NCI-H1092 treated with DMSO at 0.1 percent for 48 hours (cell line): Measurements from ENCODE around the gene LCMT2.

ENCODE experiments used
- DNase-seq: peaks from one replicate; lab custom pipeline; 2025; lab: John Stamatoyannopoulos, UW

LCMT2 gene

GRCh38 chr15:43329960-43330779, at the start of gene LCMT2:
Gene LCMT2 (minus strand): TSS chr15:43330573. CDS start chr15:43330489, 84 bp downstream.
- DNase-seq, result peak; percentile 89

- no peak for DNase-seq
Measured at GRCh38 chr15:43378601-43379000, 48.2 kb upstream of the LCMT2 start.

- DNase-seq, result peak; percentile 0
Measured at GRCh38 chr15:43376017-43376705, 45.8 kb upstream of the LCMT2 start.

- peak; percentile 58 for DNase-seq
Measured at GRCh38 chr15:43370975-43371974, 40.9 kb upstream of the LCMT2 start, which contains the start of the genes TUBGCP4 and ZSCAN29. Gene TUBGCP4 (plus strand): TSS chr15:43371101. CDS start chr15:43371355, 254 bp downstream. Gene ZSCAN29 (minus strand): TSS chr15:43371043. CDS start chr15:43369913, 1,130 bp downstream.

- peak; percentile 19 for DNase-seq
Measured at GRCh38 chr15:43370310-43370974, 40.1 kb upstream of the LCMT2 start.

- no peak for DNase-seq
Measured at GRCh38 chr15:43361313-43361903, 31.0 kb upstream of the LCMT2 start.

- no peak for DNase-seq
Measured at GRCh38 chr15:43360821-43361220, 30.4 kb upstream of the LCMT2 start.

GRCh38 chr15:43352693-43353382, 22.5 kb upstream of the LCMT2 start:
- DNase-seq, result no peak

GRCh38 chr15:43347114-43347513, 16.7 kb upstream of the LCMT2 start:
- DNase-seq, result no peak

GRCh38 chr15:43346305-43346704, 15.9 kb upstream of the LCMT2 start:
- no peak for DNase-seq

- no peak for DNase-seq
Measured at GRCh38 chr15:43330780-43331087, 361 bp upstream of the LCMT2 start.

- DNase-seq, result peak; percentile 35
Measured at GRCh38 chr15:43329217-43329959, 985 bp downstream of the LCMT2 start.

GRCh38 chr15:43325039-43325684, 5.2 kb downstream of the LCMT2 start:
- DNase-seq, result no peak

- DNase-seq, result no peak
Measured at GRCh38 chr15:43318990-43319771, 11.2 kb downstream of the LCMT2 start.

GRCh38 chr15:43317566-43318184, 12.7 kb downstream of the LCMT2 start:
- DNase-seq, result no peak

- DNase-seq, result no peak
Measured at GRCh38 chr15:43316971-43317346, 13.4 kb downstream of the LCMT2 start.

GRCh38 chr15:43316016-43316970, 14.1 kb downstream of the LCMT2 start:
- DNase-seq, result no peak
